Anterior cingulate cortex (tissue), 58 donors: ENCODE results near the gene AVEN.
"Not testable (repeated sequence)": the region's sequence is repeated elsewhere in the genome, so short reads cannot be mapped to it uniquely, and the experiment has no call there.

Source experiments
- DNase-seq, 58 donors: peaks; one replicate each; lab custom pipeline; 2025; lab: John Stamatoyannopoulos, UW

Gene AVEN

DNA sequence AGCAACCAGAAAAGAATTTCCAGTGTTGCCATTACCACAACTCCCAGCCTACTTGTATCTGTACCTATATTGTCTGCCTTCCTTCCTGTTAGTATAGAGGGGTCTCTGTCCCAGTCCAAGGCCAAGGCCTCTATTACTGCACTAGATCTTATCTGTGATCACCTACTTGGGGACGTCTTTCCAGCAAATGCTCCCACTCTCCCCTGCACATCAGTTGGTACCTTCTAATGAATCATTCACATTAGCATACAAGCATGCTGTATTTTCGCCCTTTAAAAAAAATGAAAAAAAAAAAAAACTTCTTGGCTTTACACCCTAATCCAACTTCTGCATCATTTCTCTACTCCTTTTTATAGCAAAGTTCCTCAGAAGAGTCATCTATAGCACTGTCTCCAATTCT, 4.8 kb upstream of the AVEN start:
- DNase-seq, result peak in 1 of 58 donors; percentile 4

- no peak for DNase-seq
These were observed 4.4 kb upstream of the AVEN start for GRCh38 chr15:34043391-34043790.

- DNase-seq, result no peak
These were observed 748 bp upstream of the AVEN start for GRCh38 chr15:34039790-34040113.

- peak in 57 of 58 donors; percentile 15 to 91 (median 76) for DNase-seq
These were observed 757 bp downstream of the AVEN start for GRCh38 chr15:34038023-34038870.

- DNase-seq, result no peak
These were observed 6.8 kb downstream of the AVEN start for GRCh38 chr15:34031987-34032760.

GRCh38 chr15:34027606-34028005, 11.4 kb downstream of the AVEN start:
- DNase-seq, result no peak

GRCh38 chr15:34025252-34025651, 13.8 kb downstream of the AVEN start:
- DNase-seq, result no peak

DNA sequence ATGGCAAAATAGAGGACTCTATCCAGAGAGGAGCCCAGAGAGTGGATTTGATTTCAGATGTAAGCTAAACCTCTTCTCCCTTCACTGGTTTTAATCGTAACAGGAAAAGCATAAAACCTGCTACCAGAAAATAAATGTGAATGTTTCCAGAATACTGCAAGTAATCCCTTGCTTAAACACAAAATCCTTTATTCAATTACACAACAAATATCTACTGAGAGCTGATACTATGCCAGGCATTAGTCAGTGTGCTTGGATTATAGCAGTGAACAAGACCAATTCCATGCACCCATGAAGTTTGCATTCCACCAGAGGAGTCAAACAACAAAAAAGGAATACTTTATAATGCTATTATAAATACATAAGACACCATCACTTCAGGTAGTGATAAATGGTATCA, 15.1 kb downstream of the AVEN start:
- no peak for DNase-seq

GRCh38 chr15:34019369-34019990, 19.5 kb downstream of the AVEN start:
- no peak for DNase-seq

GRCh38 chr15:34018738-34019137, 20.3 kb downstream of the AVEN start:
- DNase-seq, result not testable (repeated sequence)

- DNase-seq, result no peak
These were observed 20.9 kb downstream of the AVEN start for GRCh38 chr15:34018021-34018645.

DNA sequence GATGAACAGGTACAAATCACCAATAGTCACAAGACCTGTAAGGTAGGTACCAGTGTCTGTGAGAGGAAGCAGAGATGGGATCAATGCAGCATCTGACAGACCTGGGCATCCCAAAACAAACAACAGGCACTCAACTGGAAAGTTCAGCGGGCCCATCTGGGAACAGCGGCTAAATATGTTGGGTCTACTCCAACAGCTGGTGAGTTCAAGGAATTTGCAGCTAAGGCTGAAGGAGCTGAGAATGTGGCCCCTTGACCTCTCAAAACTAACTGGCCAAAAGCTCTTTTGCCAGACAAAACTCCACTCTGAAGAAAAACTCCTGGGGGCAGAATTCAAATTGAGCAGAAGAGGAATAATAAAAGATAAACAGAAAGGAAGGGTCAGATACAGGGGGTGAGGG, 24.4 kb downstream of the AVEN start:
- no peak for DNase-seq

GRCh38 chr15:34013746-34014145, 25.3 kb downstream of the AVEN start:
- DNase-seq, result no peak

GRCh38 chr15:34012461-34013028, 26.5 kb downstream of the AVEN start:
- DNase-seq, result no peak

- no peak for DNase-seq
These were observed 27.5 kb downstream of the AVEN start for GRCh38 chr15:34011481-34011880.

- DNase-seq, result no peak
These were observed 28.1 kb downstream of the AVEN start for GRCh38 chr15:34010921-34011320.

DNA sequence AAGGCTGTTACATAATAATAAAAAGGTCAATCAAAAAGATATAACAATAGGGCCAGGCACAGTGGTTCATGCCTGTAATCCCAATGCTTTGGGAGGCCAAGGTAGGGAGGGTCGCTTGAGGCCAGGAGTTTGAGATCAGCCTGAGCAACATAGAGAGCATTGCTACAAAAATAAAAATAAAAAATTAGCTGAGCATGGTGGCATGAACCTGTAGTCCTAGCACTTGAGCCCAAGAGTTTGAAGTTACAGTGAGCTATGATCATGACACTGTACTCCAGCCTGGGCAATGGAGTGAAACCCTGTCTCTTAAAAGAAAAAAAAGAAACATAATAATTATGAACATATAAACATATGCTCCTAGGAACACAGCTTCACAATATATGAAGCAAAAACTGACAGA, 29.3 kb downstream of the AVEN start:
- no peak for DNase-seq

DNA sequence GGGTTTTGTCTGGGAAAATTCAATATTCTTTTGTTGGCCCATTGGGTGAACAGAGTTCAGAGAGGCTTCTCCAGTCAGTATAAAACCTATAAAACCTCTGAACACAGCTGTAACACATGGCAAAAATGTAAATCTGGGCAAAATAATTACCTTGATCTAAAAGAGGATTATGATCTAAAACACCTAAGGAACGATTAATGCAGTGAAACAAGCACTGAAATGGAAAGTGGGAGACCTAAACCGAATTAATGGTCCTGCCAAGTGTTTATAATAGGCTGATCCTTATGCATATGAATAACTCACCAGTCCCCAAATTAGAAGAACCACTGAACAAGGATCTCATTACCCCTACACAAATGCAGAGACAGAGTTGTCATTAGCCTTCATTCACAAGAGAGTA, 32.6 kb downstream of the AVEN start:
- DNase-seq, result no peak

DNA sequence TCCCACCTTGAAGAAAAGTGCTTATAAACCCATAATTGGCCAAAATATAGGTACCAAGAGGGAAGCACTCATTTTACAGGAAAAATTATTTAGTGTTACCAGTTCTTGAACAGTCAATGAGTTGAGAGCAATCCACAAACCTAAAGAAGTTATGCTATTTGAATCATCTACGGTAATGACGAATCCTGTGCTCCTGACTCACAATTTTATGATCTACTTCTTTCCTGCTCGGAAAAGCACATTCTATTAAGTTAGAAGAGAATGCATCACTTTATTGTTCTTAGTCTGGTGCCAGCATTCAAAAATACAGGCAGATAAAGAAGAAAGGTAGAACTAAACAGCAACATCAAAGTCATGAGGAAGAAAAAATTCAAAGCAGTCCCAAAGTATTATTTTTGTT, 37.5 kb downstream of the AVEN start:
- DNase-seq, result no peak

DNA sequence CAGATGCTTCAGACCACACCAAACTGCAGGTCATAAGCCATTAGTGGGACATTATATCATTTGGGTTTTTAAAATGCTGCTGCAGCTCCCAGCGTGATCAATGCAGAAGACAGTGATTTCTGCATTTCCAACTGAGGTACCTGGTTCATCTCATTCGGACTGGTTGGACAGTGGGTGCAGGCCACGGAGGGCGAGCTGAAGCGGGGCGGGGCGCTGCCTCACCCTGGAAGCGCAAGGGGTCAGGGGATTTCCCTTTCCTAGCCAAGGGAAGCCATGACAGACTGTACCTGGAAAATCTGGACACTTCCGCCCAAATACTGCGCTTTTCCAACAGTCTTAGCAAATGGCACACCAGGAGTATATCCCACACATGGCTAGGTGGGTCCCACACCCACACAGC, 43.3 kb downstream of the AVEN start:
- not testable (repeated sequence) for DNase-seq
